Hepatocyte (in vitro differentiated cells): Measurements from ENCODE around the gene DTL. TPM values are rescaled to one million over a fixed set of nuclear protein-coding genes. Genes with fewer than 3 reads are reported as not detected.

ENCODE experiments used
- DNase-seq: peaks from one replicate; pipeline ENCODE4 v3.0.0-alpha.2; 2016; ENCODE audit warnings: low spot score
- H2AFZ ChIP-seq: fragments of 200-600 bp; sonication (generic); 2 replicates; pipeline ENCODE4 v1.6.0; 2016; ENCODE audit warnings: antibody characterized with exemption, mild to moderate bottlenecking
- H3K27ac ChIP-seq: fragments of 200-600 bp; sonication (generic); 2 replicates; pipeline ENCODE4 v1.5.1; 2016; ENCODE audit warnings: mild to moderate bottlenecking
- H3K27me3 ChIP-seq: fragments of 200-600 bp; sonication (generic); 2 replicates; pipeline ENCODE4 v1.6.1; 2016
- H3K36me3 ChIP-seq: fragments of 200-600 bp; sonication (generic); replicated peaks from 2 replicates; pipeline ENCODE4 v1.5.1; 2016; ENCODE audit warnings: low read depth; ENCODE audit not compliant: insufficient read depth
- H3K4me1 ChIP-seq: fragments of 200-600 bp; sonication (generic); 2 replicates; pipeline ENCODE4 v1.5.1; 2016; ENCODE audit warnings: mild to moderate bottlenecking, moderate library complexity; ENCODE audit not compliant: insufficient read depth
- H3K4me2 ChIP-seq: fragments of 200-600 bp; sonication (generic); 2 replicates; pipeline ENCODE4 v1.6.0; 2016
- H3K4me3 ChIP-seq: fragments of 200-600 bp; sonication (generic); 2 replicates; pipeline ENCODE4 v1.5.1; 2016; ENCODE audit warnings: mild to moderate bottlenecking
- H3K79me2 ChIP-seq: fragments of 200-600 bp; sonication (generic); 2 replicates; pipeline ENCODE4 v1.6.0; 2017; ENCODE audit warnings: mild to moderate bottlenecking
- H3K9me2 ChIP-seq: fragments of 200-600 bp; sonication (generic); replicated peaks from 2 replicates; pipeline ENCODE4 v1.6.0; 2017; ENCODE audit warnings: mild to moderate bottlenecking; ENCODE audit not compliant: insufficient read depth
- H3K9me3 ChIP-seq: fragments of 200-600 bp; sonication (generic); 2 replicates; pipeline ENCODE4 v1.5.1; 2016; ENCODE audit warnings: low read depth, mild to moderate bottlenecking
- H4K20me1 ChIP-seq: fragments of 200-600 bp; sonication (generic); 2 replicates; pipeline ENCODE4 v1.6.0; 2016; ENCODE audit warnings: mild to moderate bottlenecking; ENCODE audit not compliant: insufficient read depth, poor library complexity, severe bottlenecking
- CTCF ChIP-seq: fragments of 200-600 bp; sonication (generic); IDR thresholded peaks from 2 replicates; pipeline ENCODE4 v1.5.1; 2016; ENCODE audit warnings: antibody characterized with exemption, mild to moderate bottlenecking; ENCODE audit not compliant: poor library complexity
- EZH2 ChIP-seq: fragments of 200-600 bp; sonication (generic); IDR thresholded peaks from 2 replicates; pipeline ENCODE4 v1.6.1; 2016; ENCODE audit warnings: antibody characterized with exemption, mild to moderate bottlenecking, borderline replicate concordance
- EZH2phosphoT487 ChIP-seq: fragments of 200-600 bp; sonication (generic); IDR thresholded peaks from one replicate; pipeline ENCODE4 v1.6.1; 2018; ENCODE audit warnings: antibody characterized with exemption, mild to moderate bottlenecking, low read depth, moderate library complexity; ENCODE audit not compliant: unreplicated experiment, severe bottlenecking
- WGBS: methylation state at CpG from one replicate; pipeline ENCODE4 v1.1.6; 2016; ENCODE audit warnings: low lambda C conversion rate; ENCODE audit errors: missing lambda C conversion rate; 5-methylcytosine and 5-hydroxymethylcytosine counted together
- polyA plus RNA-seq: library from polyadenylated mRNA; unstranded; fragments of >200 nt; fragmentation: Nextera tagmentation; extraction: Ambion mirVana; gene quantifications from 2 replicates; pipeline ENCODE4 v1.2.1, GENCODE V29; 2016
- total RNA-seq: library from RNA; depleted of rRNA; stranded (reverse); fragments of >200 nt; gene quantifications from 2 replicates; pipeline ENCODE4 v1.2.3, GENCODE V29; 2014

DTL gene
- total and polyA plus RNA-seq, 2 experiments from 2014 or later, result 3.1 to 6.7 TPM

- no peaks in the 10 kb centered on the region for H3K27me3 ChIP-seq
- no peaks in the 10 kb centered on the region for H3K4me1 ChIP-seq
- H2AFZ ChIP-seq, result no peak overlapping the region
- no peak for TF ChIP-seq EZH2phosphoT487
- no peak overlapping the region for H3K4me2 ChIP-seq
- H3K36me3 ChIP-seq, result no peaks in the 10 kb centered on the region
- DNase-seq, result no peak
- H3K9me3 ChIP-seq, result no peaks in the 10 kb centered on the region
- H3K79me2 ChIP-seq, result no peaks in the 10 kb centered on the region
- 79% methylated on average over 6 of the region's 6 CpGs for WGBS
- no peak overlapping the region for H3K27ac ChIP-seq
- no peaks in the 10 kb centered on the region for H4K20me1 ChIP-seq
- no peaks in the 10 kb centered on the region for H3K9me2 ChIP-seq
- H3K4me3 ChIP-seq, result no peak overlapping the region
Measured at GRCh38 chr1:212060632-212061472, 25.3 kb downstream of the DTL start.

- TF ChIP-seq CTCF (peak; percentile 73), EZH2 (no peak)
- WGBS, result 92% methylated on average over 5 of the region's 5 CpGs
- Histone ChIP-seq H3K4me3 (no peak overlapping the region), H3K4me2 (no peak overlapping the region), H3K27me3 (no peaks in the 10 kb centered on the region), H3K79me2 (no peaks in the 10 kb centered on the region), H3K9me3 (no peaks in the 10 kb centered on the region), H3K4me1 (no peaks in the 10 kb centered on the region), H3K36me3 (no peaks in the 10 kb centered on the region), H4K20me1 (no peaks in the 10 kb centered on the region), H3K9me2 (no peaks in the 10 kb centered on the region), H3K27ac (no peak overlapping the region), H2AFZ (no peak overlapping the region)
- peak; percentile 66 for DNase-seq
Measured at GRCh38 chr1:212062832-212063438, 27.4 kb downstream of the DTL start.

DNA sequence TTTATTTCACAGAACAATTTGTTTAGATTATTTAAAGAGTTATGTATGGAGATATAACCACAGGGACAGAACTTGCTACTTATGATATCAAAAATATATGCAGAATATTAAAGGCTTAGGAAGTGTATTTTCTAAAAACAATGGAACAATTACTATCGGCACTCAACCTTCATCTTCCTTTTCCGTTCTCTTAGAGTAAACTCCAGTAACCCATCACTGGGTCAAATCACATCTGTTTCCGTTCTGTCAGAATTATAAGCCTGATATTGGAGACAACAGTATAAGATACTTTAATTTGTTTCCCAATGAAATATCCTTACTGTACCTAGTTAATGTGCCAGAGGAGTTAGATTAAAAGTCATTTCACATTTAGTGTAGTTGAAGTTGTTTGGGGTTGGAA lies 32.2 kb downstream of the DTL start:
- Histone ChIP-seq H3K9me3 (no peaks in the 10 kb centered on the region), H3K4me1 (no peaks in the 10 kb centered on the region), H3K36me3 (no peaks in the 10 kb centered on the region), H2AFZ (no peak overlapping the region), H3K27me3 (no peaks in the 10 kb centered on the region), H3K4me3 (no peak overlapping the region), H3K79me2 (no peaks in the 10 kb centered on the region), H3K4me2 (no peak overlapping the region), H3K9me2 (no peaks in the 10 kb centered on the region), H4K20me1 (no peaks in the 10 kb centered on the region), H3K27ac (no peak overlapping the region)
- DNase-seq, result no peak
- TF ChIP-seq EZH2 (no peak), EZH2phosphoT487 (no peak), CTCF (no peak)
- WGBS, result 90% methylated on average over 3 of the region's 3 CpGs

DNA sequence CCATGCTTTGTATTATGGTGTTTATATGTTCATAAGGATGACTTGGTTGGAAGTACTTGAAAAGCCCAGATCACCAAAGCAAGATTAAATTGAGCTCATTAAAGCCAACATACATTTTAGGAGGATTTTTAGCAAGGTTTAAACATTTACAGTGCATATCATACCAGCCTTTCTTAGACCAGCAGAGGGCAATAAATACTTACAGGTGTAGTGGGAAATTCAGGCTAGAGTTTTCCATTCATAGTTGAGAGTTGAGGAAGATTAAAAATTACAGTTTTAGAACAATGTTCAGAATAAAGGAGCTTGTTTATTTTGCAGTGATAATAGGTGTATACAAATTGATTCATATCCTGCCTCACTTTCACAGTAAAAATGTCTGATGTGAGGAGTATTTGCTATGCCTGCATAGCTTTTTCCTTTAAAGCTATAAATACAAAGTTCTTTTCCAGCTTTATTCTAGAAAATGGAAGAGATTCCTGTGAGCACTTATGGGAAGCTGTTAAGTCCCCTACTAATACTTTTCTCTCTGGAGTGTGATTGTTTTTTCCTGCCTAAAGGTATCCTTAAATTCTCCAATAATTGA lies 35.3 kb downstream of the DTL start:
- Histone ChIP-seq H3K79me2 (no peaks in the 10 kb centered on the region), H3K27me3 (no peaks in the 10 kb centered on the region), H3K27ac (no peak overlapping the region), H3K4me2 (no peak overlapping the region), H4K20me1 (no peaks in the 10 kb centered on the region), H3K9me2 (no peaks in the 10 kb centered on the region), H3K36me3 (no peaks in the 10 kb centered on the region), H2AFZ (no peak overlapping the region), H3K9me3 (no peaks in the 10 kb centered on the region), H3K4me3 (no peak overlapping the region), H3K4me1 (no peaks in the 10 kb centered on the region)
- TF ChIP-seq EZH2phosphoT487 (no peak), CTCF (peak; percentile 88), EZH2 (no peak)
- peak; percentile 73 for DNase-seq
